C4-2B (cell line): ENCODE results near the gene VRTN.

Experiments used
- CTCF ChIP-seq: fragments of 450-650 bp; conservative IDR thresholded peaks from 2 replicates; pipeline ENCODE4 v1.5.1; 2017; ENCODE audit warnings: mild to moderate bottlenecking
- ZFX ChIP-seq: fragments of 450-650 bp; IDR thresholded peaks from 2 replicates; pipeline ENCODE4 v1.6.1; 2017

- TF ChIP-seq CTCF (peak; percentile 87), ZFX (peak; percentile 46; the same call in 1 of the 2 replicates)
Observed at GRCh38 chr14:74302634-74303569, 45.4 kb upstream of the VRTN start, which contains the start of gene ABCD4.
